ENCODE measurements around the gene PPM1D.

PPM1D gene

GRCh38 chr17:60622961-60623360 is 23.0 kb downstream of the PPM1D start:
- no peaks in the 10 kb centered on the region for H3K9me3 ChIP-seq (ENCODE audit: low read depth, low read length)
- H3K9ac ChIP-seq (ENCODE audit: insufficient read length), result no peak overlapping the region
- no peak overlapping the region for H3K4me3 ChIP-seq
- DNase-seq (ENCODE audit: low read depth, low spot score), result no peak
- no peak for TF ChIP-seq EZH2 (IDR thresholded peaks at IDR 0.05)
- TF ChIP-seq POLR2AphosphoS5 (IDR thresholded peaks at IDR 0.05; ENCODE audit: borderline replicate concordance, low read depth, low read length), result no peak
- no peak for TF ChIP-seq FOXP2 (optimal IDR thresholded peaks at IDR 0.05; ENCODE audit: control extremely low read depth, extremely low read length, insufficient read depth)
- H3K36me3 ChIP-seq (ENCODE audit: insufficient read depth, low read length), result no peaks in the 10 kb centered on the region
- H3K27ac ChIP-seq, result peak overlapping the region; percentile 22; the same call in 1 of the 2 replicates

GRCh38 chr17:60623415-60623814 is 23.4 kb downstream of the PPM1D start:
- Histone ChIP-seq H3K27ac (peak overlapping the region; percentile 44), H3K4me3 (no peak overlapping the region), H3K9ac (ENCODE audit: insufficient read length) (no peak overlapping the region), H3K9me3 (ENCODE audit: low read depth, low read length) (no peaks in the 10 kb centered on the region), H3K36me3 (ENCODE audit: insufficient read depth, low read length) (no peaks in the 10 kb centered on the region)
- no peak for DNase-seq (ENCODE audit: low read depth, low spot score)
- TF ChIP-seq FOXP2 (optimal IDR thresholded peaks at IDR 0.05; ENCODE audit: control extremely low read depth, extremely low read length, insufficient read depth) (no peak), POLR2AphosphoS5 (IDR thresholded peaks at IDR 0.05; ENCODE audit: borderline replicate concordance, low read depth, low read length) (no peak), EZH2 (IDR thresholded peaks at IDR 0.05) (no peak)

- no peak for TF ChIP-seq POLR2AphosphoS5 (IDR thresholded peaks at IDR 0.05; ENCODE audit: borderline replicate concordance, low read depth, low read length)
- TF ChIP-seq EZH2 (IDR thresholded peaks at IDR 0.05), result no peak
- TF ChIP-seq FOXP2 (optimal IDR thresholded peaks at IDR 0.05; ENCODE audit: control extremely low read depth, extremely low read length, insufficient read depth), result no peak
- Histone ChIP-seq H3K27ac (no peak overlapping the region), H3K4me3 (no peak overlapping the region), H3K9ac (ENCODE audit: insufficient read length) (no peak overlapping the region), H3K9me3 (ENCODE audit: low read depth, low read length) (no peaks in the 10 kb centered on the region), H3K36me3 (ENCODE audit: insufficient read depth, low read length) (no peaks in the 10 kb centered on the region)
- no peak for DNase-seq (ENCODE audit: low read depth, low spot score)
These were observed 27.1 kb downstream of the PPM1D start for GRCh38 chr17:60627124-60627523.

- Histone ChIP-seq H3K27ac (no peak overlapping the region), H3K9me3 (ENCODE audit: low read depth, low read length) (no peaks in the 10 kb centered on the region), H3K36me3 (ENCODE audit: insufficient read depth, low read length) (no peaks in the 10 kb centered on the region), H3K9ac (ENCODE audit: insufficient read length) (no peak overlapping the region), H3K4me3 (no peak overlapping the region)
- DNase-seq (ENCODE audit: low read depth, low spot score), result no peak
- no peak for TF ChIP-seq FOXP2 (optimal IDR thresholded peaks at IDR 0.05; ENCODE audit: control extremely low read depth, extremely low read length, insufficient read depth)
- no peak for TF ChIP-seq EZH2 (IDR thresholded peaks at IDR 0.05)
- no peak for TF ChIP-seq POLR2AphosphoS5 (IDR thresholded peaks at IDR 0.05; ENCODE audit: borderline replicate concordance, low read depth, low read length)
These were observed 28.4 kb downstream of the PPM1D start for GRCh38 chr17:60628252-60628889.

GRCh38 chr17:60629120-60629519 is 29.1 kb downstream of the PPM1D start:
- Histone ChIP-seq H3K27ac (no peak overlapping the region), H3K9me3 (ENCODE audit: low read depth, low read length) (no peaks in the 10 kb centered on the region), H3K9ac (ENCODE audit: insufficient read length) (no peak overlapping the region), H3K36me3 (ENCODE audit: insufficient read depth, low read length) (no peaks in the 10 kb centered on the region), H3K4me3 (no peak overlapping the region)
- no peak for DNase-seq (ENCODE audit: low read depth, low spot score)
- TF ChIP-seq EZH2 (IDR thresholded peaks at IDR 0.05) (no peak), POLR2AphosphoS5 (IDR thresholded peaks at IDR 0.05; ENCODE audit: borderline replicate concordance, low read depth, low read length) (no peak), FOXP2 (optimal IDR thresholded peaks at IDR 0.05; ENCODE audit: control extremely low read depth, extremely low read length, insufficient read depth) (no peak)

- peak overlapping the region; percentile 22; the same call in 1 of the 2 replicates for H3K27ac ChIP-seq
- no peaks in the 10 kb centered on the region for H3K9me3 ChIP-seq (ENCODE audit: low read depth, low read length)
- TF ChIP-seq EZH2 (IDR thresholded peaks at IDR 0.05) (no peak), FOXP2 (optimal IDR thresholded peaks at IDR 0.05; ENCODE audit: control extremely low read depth, extremely low read length, insufficient read depth) (peak; percentile 75)
- 0 out of 2 replicates have a peak, but pooled peaks cover 4% of the 10 kb centered on the region for H3K36me3 ChIP-seq (ENCODE audit: insufficient read depth, low read length)
- peak; percentile 14 for DNase-seq (ENCODE audit: low read depth, low spot score)
- H3K9ac ChIP-seq (ENCODE audit: insufficient read length), result no peak overlapping the region
- peak overlapping the region; percentile 16 for H3K4me3 ChIP-seq
These were observed 30.4 kb downstream of the PPM1D start for GRCh38 chr17:60630352-60630751.

- Histone ChIP-seq H3K9me3 (ENCODE audit: low read depth, low read length) (no peaks in the 10 kb centered on the region), H3K27ac (peak overlapping the region; percentile 22; the same call in 1 of the 2 replicates), H3K36me3 (ENCODE audit: insufficient read depth, low read length) (peaks cover 9% of the 10 kb centered on the region), H3K4me3 (no peak overlapping the region), H3K9ac (ENCODE audit: insufficient read length) (no peak overlapping the region)
- DNase-seq (ENCODE audit: low read depth, low spot score), result no peak
- TF ChIP-seq POLR2AphosphoS5 (IDR thresholded peaks at IDR 0.05; ENCODE audit: borderline replicate concordance, low read depth, low read length) (no peak), FOXP2 (optimal IDR thresholded peaks at IDR 0.05; ENCODE audit: control extremely low read depth, extremely low read length, insufficient read depth) (no peak), EZH2 (IDR thresholded peaks at IDR 0.05) (no peak)
These were observed 31.1 kb downstream of the PPM1D start for GRCh38 chr17:60631119-60631518.

- Histone ChIP-seq H3K36me3 (ENCODE audit: insufficient read depth, low read length) (peaks cover 12% of the 10 kb centered on the region), H3K9me3 (ENCODE audit: low read depth, low read length) (no peaks in the 10 kb centered on the region), H3K4me3 (no peak overlapping the region), H3K9ac (ENCODE audit: insufficient read length) (no peak overlapping the region), H3K27ac (peak overlapping the region; percentile 63)
- TF ChIP-seq EZH2 (IDR thresholded peaks at IDR 0.05), result no peak
- no peak for TF ChIP-seq FOXP2 (optimal IDR thresholded peaks at IDR 0.05; ENCODE audit: control extremely low read depth, extremely low read length, insufficient read depth)
- no peak for TF ChIP-seq POLR2AphosphoS5 (IDR thresholded peaks at IDR 0.05; ENCODE audit: borderline replicate concordance, low read depth, low read length)
- no peak for DNase-seq (ENCODE audit: low read depth, low spot score)
These were observed 37.7 kb downstream of the PPM1D start for GRCh38 chr17:60637683-60638082.

GRCh38 chr17:60639019-60639330 is 39.0 kb downstream of the PPM1D start:
- no peak overlapping the region for H3K9ac ChIP-seq (ENCODE audit: insufficient read length)
- no peaks in the 10 kb centered on the region for H3K9me3 ChIP-seq (ENCODE audit: low read depth, low read length)
- TF ChIP-seq EZH2 (IDR thresholded peaks at IDR 0.05) (no peak), POLR2AphosphoS5 (IDR thresholded peaks at IDR 0.05; ENCODE audit: borderline replicate concordance, low read depth, low read length) (no peak), FOXP2 (optimal IDR thresholded peaks at IDR 0.05; ENCODE audit: control extremely low read depth, extremely low read length, insufficient read depth) (no peak)
- peaks cover 12% of the 10 kb centered on the region for H3K36me3 ChIP-seq (ENCODE audit: insufficient read depth, low read length)
- H3K27ac ChIP-seq, result no peak overlapping the region
- H3K4me3 ChIP-seq, result no peak overlapping the region
- DNase-seq (ENCODE audit: low read depth, low spot score), result no peak
